ENCODE data around the gene GNG4.

- TF ChIP-seq RFX5 (IDR thresholded peaks at IDR 0.05; ENCODE audit: low read depth, low read length) (no peak), CEBPB (IDR thresholded peaks at IDR 0.05; ENCODE audit: low read depth, low read length) (no peak), CTCF (conservative IDR thresholded peaks at IDR 0.05; ENCODE audit: low read depth, low read length) (no peak)
Observed at GRCh38 chr1:235586992-235587391, 62.6 kb downstream of the GNG4 start.
